ENCODE results near the gene PLCB1. TPM values are rescaled to one million over a fixed set of nuclear protein-coding genes. Genes with fewer than 3 reads are reported as not detected.
A peak's percentile ranks its signal among the peaks of the same experiment; 100 is the strongest.

PLCB1 gene
- total and polyA plus RNA-seq, 10 of the 15 experiments (the other 5 are each of a cell fraction or from before 2014, with no cell fraction given), result 0.05 to 5.3 (median 0.17) TPM; not detected in 1

DNA sequence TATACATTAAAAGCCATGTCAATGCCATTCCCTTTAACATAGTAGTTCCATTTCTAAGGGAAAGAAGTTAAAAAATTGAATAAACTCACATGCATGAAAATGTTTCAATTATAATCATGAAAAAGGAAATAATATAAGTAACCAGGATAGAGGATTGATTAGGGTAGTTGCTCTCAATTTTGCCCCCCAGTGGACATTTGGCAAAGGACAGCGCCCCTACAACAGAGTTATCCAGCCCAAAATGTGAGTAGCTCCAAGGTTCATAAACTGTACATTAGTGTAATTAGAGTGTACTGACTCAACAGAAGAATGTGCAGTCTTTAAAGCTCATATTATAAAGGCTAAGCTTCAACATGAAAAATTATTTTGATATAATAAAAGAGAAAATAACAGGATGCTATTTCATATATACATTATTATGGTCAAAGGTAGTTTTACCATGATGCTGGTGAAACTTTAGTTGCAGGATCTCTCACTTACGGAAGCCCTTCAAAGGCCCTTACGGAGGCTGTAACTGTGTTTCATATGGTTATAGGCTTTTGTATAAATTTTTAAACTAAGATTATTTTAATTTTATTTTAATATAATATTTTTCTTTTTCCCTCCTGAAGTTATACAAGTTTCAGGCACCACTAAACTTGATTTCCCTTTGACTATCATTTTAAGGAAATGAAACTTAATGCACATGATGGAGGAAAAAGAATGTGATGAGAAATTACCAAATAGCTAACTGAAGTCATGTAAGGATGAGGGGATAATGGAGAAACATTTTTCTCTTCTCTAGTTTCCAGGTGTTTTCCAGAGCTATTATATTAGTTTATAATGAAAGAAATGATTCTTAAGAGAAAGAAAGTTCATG, 403.6 kb downstream of the PLCB1 start:
- SMC1A ChIA-PET (ENCODE audit: uncharacterized antibody, unreplicated experiment), result interaction anchor here (0.6 to 1.5 kb wide), 8 partner anchors 36 to 598 kb away, joined by 3 to 6 read pairs (median 3); no protein-coding TSS in a partner anchor
- Histone ChIP-seq H3K27me3 (replicated peaks in 1 of 2; ENCODE audit: control insufficient read depth in 2 of 2, insufficient read depth in 2 of 2, low read length in 1 of 2) (no peaks in the 10 kb centered on the region; a peak in 1 of 4 replicates), H3K9ac (ENCODE audit: control insufficient read depth, insufficient read depth, low read length) (no peak overlapping the region), H3K9me3 (replicated peaks; ENCODE audit: control insufficient read depth, insufficient read depth, low read length) (no peaks in the 10 kb centered on the region; the same call in 2 of the 3 replicates), H3K36me3 (ENCODE audit: control insufficient read depth in 2 of 2, insufficient read depth in 2 of 2, low read length in 1 of 2) (no peaks in the 10 kb centered on the region), H3K4me3 (no peak overlapping the region), H2AFZ (ENCODE audit: control insufficient read depth, low read depth, low read length) (no peak overlapping the region), H4K20me1 (ENCODE audit: control insufficient read depth, insufficient read depth) (no peaks in the 10 kb centered on the region), H3K4me1 (ENCODE audit: control insufficient read depth, insufficient read depth, low read length) (no peaks in the 10 kb centered on the region), H3K4me2 (ENCODE audit: control insufficient read depth, insufficient read depth) (no peak overlapping the region), H3K27ac (ENCODE audit: control insufficient read depth, insufficient read depth) (no peak overlapping the region), H3K79me2 (ENCODE audit: control insufficient read depth, insufficient read depth, low read length) (no peaks in the 10 kb centered on the region)
- ATAC-seq (peak; percentile 75), FAIRE-seq (no peak), DNase-seq (ENCODE audit: low read depth, low spot score) (no peak)
- BruUV-seq (replicated peaks), result no TSS peak
- POLR2A ChIA-PET, result interaction anchor here (0.6 kb wide), 1 partner anchor 21 kb away, joined by 3 read pairs; no protein-coding TSS in a partner anchor
- TF ChIP-seq SMC3 (IDR thresholded peaks at IDR 0.05; ENCODE audit: borderline replicate concordance, low read length), result peak; percentile 45; the same call in 1 of the 2 replicates
- no peak for TF ChIP-seq SIN3A (IDR thresholded peaks at IDR 0.05; ENCODE audit: low read depth, low read length)
- no peak for TF ChIP-seq CHD4 (IDR thresholded peaks at IDR 0.05)
- TF ChIP-seq RAD21 (IDR thresholded peaks at IDR 0.05; ENCODE audit: insufficient read depth, low read depth, low read length), result peak; percentile 30; the same call in 1 of the 2 replicates
- TF ChIP-seq, protein P1, sequence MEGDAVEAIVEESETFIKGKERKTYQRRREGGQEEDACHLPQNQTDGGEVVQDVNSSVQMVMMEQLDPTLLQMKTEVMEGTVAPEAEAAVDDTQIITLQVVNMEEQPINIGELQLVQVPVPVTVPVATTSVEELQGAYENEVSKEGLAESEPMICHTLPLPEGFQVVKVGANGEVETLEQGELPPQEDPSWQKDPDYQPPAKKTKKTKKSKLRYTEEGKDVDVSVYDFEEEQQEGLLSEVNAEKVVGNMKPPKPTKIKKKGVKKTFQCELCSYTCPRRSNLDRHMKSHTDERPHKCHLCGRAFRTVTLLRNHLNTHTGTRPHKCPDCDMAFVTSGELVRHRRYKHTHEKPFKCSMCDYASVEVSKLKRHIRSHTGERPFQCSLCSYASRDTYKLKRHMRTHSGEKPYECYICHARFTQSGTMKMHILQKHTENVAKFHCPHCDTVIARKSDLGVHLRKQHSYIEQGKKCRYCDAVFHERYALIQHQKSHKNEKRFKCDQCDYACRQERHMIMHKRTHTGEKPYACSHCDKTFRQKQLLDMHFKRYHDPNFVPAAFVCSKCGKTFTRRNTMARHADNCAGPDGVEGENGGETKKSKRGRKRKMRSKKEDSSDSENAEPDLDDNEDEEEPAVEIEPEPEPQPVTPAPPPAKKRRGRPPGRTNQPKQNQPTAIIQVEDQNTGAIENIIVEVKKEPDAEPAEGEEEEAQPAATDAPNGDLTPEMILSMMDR (IDR thresholded peaks at IDR 0.05 in 2 of 3, conservative IDR thresholded peaks at IDR 0.05 in 1 of 3; ENCODE audit: control insufficient read depth in 2 of 3, extremely low read depth in 1 of 3, insufficient read depth in 1 of 3, low read depth in 3 of 3, low read length in 3 of 3), result peak; percentile 41 to 53 (median 44); a peak in 5 of 6 replicates
- WGBS (ENCODE audit: insufficient coverage, insufficient replicate concordance, low lambda C conversion rate, missing lambda C conversion rate), result 70% methylated on average over 3 of the region's 3 CpGs
- RAD21 ChIA-PET (ENCODE audit: unreplicated experiment), result interaction anchor here (0.6 to 1.3 kb wide), 2 partner anchors 130 to 187 kb away, joined by 3 to 9 read pairs; no protein-coding TSS in a partner anchor
- intact Hi-C loops (cut with micrococcal nuclease; ENCODE audit: unreplicated experiment) (loop anchor here (2.0 to 5.0 kb wide), 3 partner anchors 187 to 488 kb away; partner anchors contain the start of gene PLCB1), in situ Hi-C loops (cut with MboI) (no loop called here)
- CTCF ChIA-PET, result interaction anchor here (0.6 to 1.6 kb wide), 15 partner anchors 9 to 599 kb away, joined by 3 to 7 read pairs (median 3); partner anchors contain the start of gene PLCB1
